Activated CD4-positive, alpha-beta T cell treated with anti-CD3 and anti-CD28 coated beads for 1 hour (primary cell): ENCODE data around the gene SULT1E1.
"Not testable (repeated sequence)": the region's sequence is repeated elsewhere in the genome, so short reads cannot be mapped to it uniquely, and the experiment has no call there.

ENCODE experiments used
- DNase-seq: peaks from one replicate; pipeline ENCODE4 v3.0.0-alpha.2; 2020

SULT1E1 gene

GRCh38 chr4:69838977-69839376 lies 21.0 kb downstream of the SULT1E1 start:
- DNase-seq: no peak

- DNase-seq: no peak
These were observed 23.7 kb downstream of the SULT1E1 start for GRCh38 chr4:69836287-69836686.

- DNase-seq: no peak
These were observed 24.2 kb downstream of the SULT1E1 start for GRCh38 chr4:69835766-69836165.

- DNase-seq: no peak
These were observed 26.7 kb downstream of the SULT1E1 start for GRCh38 chr4:69833251-69833650.

- no peak for DNase-seq
These were observed 27.5 kb downstream of the SULT1E1 start for GRCh38 chr4:69832326-69833030.

GRCh38 chr4:69831646-69832325 lies 28.2 kb downstream of the SULT1E1 start:
- no peak for DNase-seq

- DNase-seq: no peak
These were observed 28.7 kb downstream of the SULT1E1 start for GRCh38 chr4:69831270-69831627.

- no peak for DNase-seq
These were observed 29.2 kb downstream of the SULT1E1 start for GRCh38 chr4:69830560-69831269.

GRCh38 chr4:69830192-69830559 lies 29.8 kb downstream of the SULT1E1 start:
- DNase-seq: no peak

GRCh38 chr4:69829678-69830077 lies 30.3 kb downstream of the SULT1E1 start:
- no peak for DNase-seq

GRCh38 chr4:69828828-69829227 lies 31.1 kb downstream of the SULT1E1 start:
- no peak for DNase-seq

- not testable (repeated sequence) for DNase-seq
These were observed 34.9 kb downstream of the SULT1E1 start for GRCh38 chr4:69825056-69825455.

GRCh38 chr4:69823481-69824186 lies 36.3 kb downstream of the SULT1E1 start:
- DNase-seq: peak; percentile 39

- no peak for DNase-seq
These were observed 36.9 kb downstream of the SULT1E1 start for GRCh38 chr4:69823048-69823447.

- DNase-seq: no peak
These were observed 37.7 kb downstream of the SULT1E1 start for GRCh38 chr4:69822198-69822597.

GRCh38 chr4:69818060-69818639 lies 41.8 kb downstream of the SULT1E1 start:
- DNase-seq: no peak

GRCh38 chr4:69816236-69816635 lies 43.7 kb downstream of the SULT1E1 start:
- no peak for DNase-seq

- no peak for DNase-seq
These were observed 46.3 kb downstream of the SULT1E1 start for GRCh38 chr4:69813628-69814027.

GRCh38 chr4:69811166-69811565 lies 48.8 kb downstream of the SULT1E1 start:
- DNase-seq: no peak

GRCh38 chr4:69800599-69800998 lies 59.3 kb downstream of the SULT1E1 start:
- DNase-seq: no peak

GRCh38 chr4:69799337-69799736 lies 60.6 kb downstream of the SULT1E1 start:
- DNase-seq: no peak

GRCh38 chr4:69793732-69794131 lies 66.2 kb downstream of the SULT1E1 start:
- no peak for DNase-seq
